RKO (cell line): Measurements from ENCODE around the gene MTCL3.
A peak's percentile ranks its signal among the peaks of the same experiment; 100 is the strongest.

ENCODE experiments used
- DNase-seq: peaks from one replicate; pipeline ENCODE4 v3.0.0-alpha.2; 2016; ENCODE audit warnings: low spot score

MTCL3 gene

GRCh38 chr6:127515234-127515793 lies 3.8 kb downstream of the MTCL3 start:
- DNase-seq: no peak

GRCh38 chr6:127514773-127515227 lies 4.3 kb downstream of the MTCL3 start:
- no peak for DNase-seq

GRCh38 chr6:127514179-127514772 lies 4.9 kb downstream of the MTCL3 start:
- no peak for DNase-seq

GRCh38 chr6:127513425-127513824 lies 5.7 kb downstream of the MTCL3 start:
- no peak for DNase-seq

- no peak for DNase-seq
Observed at GRCh38 chr6:127510876-127511275, 8.3 kb downstream of the MTCL3 start.

GRCh38 chr6:127506894-127507293 lies 12.2 kb downstream of the MTCL3 start:
- no peak for DNase-seq

- DNase-seq: no peak
Observed at GRCh38 chr6:127503022-127503421, 16.1 kb downstream of the MTCL3 start.

- DNase-seq: no peak
Observed at GRCh38 chr6:127497410-127497809, 21.7 kb downstream of the MTCL3 start.

GRCh38 chr6:127496471-127496870 lies 22.7 kb downstream of the MTCL3 start:
- DNase-seq: no peak

GRCh38 chr6:127494240-127494767 lies 24.8 kb downstream of the MTCL3 start:
- no peak for DNase-seq

GRCh38 chr6:127489248-127489647 lies 29.9 kb downstream of the MTCL3 start:
- no peak for DNase-seq

GRCh38 chr6:127486934-127487333 lies 32.2 kb downstream of the MTCL3 start:
- no peak for DNase-seq

GRCh38 chr6:127484212-127484863 lies 34.8 kb downstream of the MTCL3 start:
- DNase-seq: peak; percentile 9

GRCh38 chr6:127483399-127484055 lies 35.6 kb downstream of the MTCL3 start:
- no peak for DNase-seq

GRCh38 chr6:127482325-127482724 lies 36.8 kb downstream of the MTCL3 start:
- DNase-seq: no peak

GRCh38 chr6:127481628-127482027 lies 37.5 kb downstream of the MTCL3 start:
- DNase-seq: peak; percentile 65

- DNase-seq: no peak
Observed at GRCh38 chr6:127481111-127481510, 38.0 kb downstream of the MTCL3 start.

GRCh38 chr6:127477658-127478057 lies 41.5 kb downstream of the MTCL3 start:
- no peak for DNase-seq

GRCh38 chr6:127475823-127476176 lies 43.3 kb downstream of the MTCL3 start:
- DNase-seq: no peak

GRCh38 chr6:127475135-127475822 lies 43.9 kb downstream of the MTCL3 start:
- DNase-seq: no peak

- no peak for DNase-seq
Observed at GRCh38 chr6:127471379-127472255, 47.5 kb downstream of the MTCL3 start.
